NCI-H2029 treated with DMSO at 0.1 percent for 48 hours (cell line): ENCODE measurements around the gene SELPLG.
"Not testable (repeated sequence)": the region's sequence is repeated elsewhere in the genome, so short reads cannot be mapped to it uniquely, and the experiment has no call there.

Experiments used
- DNase-seq: peaks from one replicate; lab custom pipeline; 2025; lab: John Stamatoyannopoulos, UW

SELPLG gene

GRCh38 chr12:108619369-108620160 lies 14.1 kb downstream of the SELPLG start:
- no peak for DNase-seq

- not testable (repeated sequence) for DNase-seq
Measured at GRCh38 chr12:108618953-108619274, 14.8 kb downstream of the SELPLG start.

GRCh38 chr12:108618079-108618952 lies 15.4 kb downstream of the SELPLG start:
- peak; percentile 17 for DNase-seq

- no peak for DNase-seq
Measured at GRCh38 chr12:108616941-108617858, 16.5 kb downstream of the SELPLG start.

- no peak for DNase-seq
Measured at GRCh38 chr12:108616359-108616758, 17.3 kb downstream of the SELPLG start.

GRCh38 chr12:108615918-108616317 lies 17.8 kb downstream of the SELPLG start:
- no peak for DNase-seq

- no peak for DNase-seq
Measured at GRCh38 chr12:108614639-108615038, 19.1 kb downstream of the SELPLG start.

- DNase-seq: no peak
Measured at GRCh38 chr12:108614041-108614440, 19.7 kb downstream of the SELPLG start.

- DNase-seq: no peak
Measured at GRCh38 chr12:108613548-108613947, 20.1 kb downstream of the SELPLG start.

- no peak for DNase-seq
Measured at GRCh38 chr12:108612788-108613282, 20.9 kb downstream of the SELPLG start.

- no peak for DNase-seq
Measured at GRCh38 chr12:108611884-108612415, 21.7 kb downstream of the SELPLG start.

- DNase-seq: no peak
Measured at GRCh38 chr12:108610856-108611605, 22.7 kb downstream of the SELPLG start.

- DNase-seq: no peak
Measured at GRCh38 chr12:108610336-108610815, 23.3 kb downstream of the SELPLG start.

GRCh38 chr12:108609537-108610335 lies 24.0 kb downstream of the SELPLG start:
- DNase-seq: no peak

GRCh38 chr12:108608616-108609015 lies 25.1 kb downstream of the SELPLG start:
- no peak for DNase-seq

GRCh38 chr12:108607981-108608600 lies 25.6 kb downstream of the SELPLG start:
- no peak for DNase-seq

GRCh38 chr12:108606492-108606891 lies 27.2 kb downstream of the SELPLG start:
- DNase-seq: no peak

- no peak for DNase-seq
Measured at GRCh38 chr12:108605690-108606406, 27.8 kb downstream of the SELPLG start.
